Activated CD8-positive, alpha-beta memory T cell treated with anti-CD3 and anti-CD28 coated beads, Interleukin-2, amount 50 U/mL, for 24 hours (primary cell): Measurements from ENCODE around the gene LAMP5.

Experiments
- DNase-seq: peaks from one replicate; pipeline ENCODE4 v3.0.0-alpha.2; 2020; ENCODE audit errors: extremely low read depth

The LAMP5 gene

GRCh38 chr20:9500121-9500520 is 14.3 kb upstream of the LAMP5 start:
- no peak for DNase-seq

GRCh38 chr20:9501473-9501872 is 12.9 kb upstream of the LAMP5 start:
- no peak for DNase-seq

- DNase-seq, result no peak
Observed at GRCh38 chr20:9503526-9504245, 10.7 kb upstream of the LAMP5 start.

- no peak for DNase-seq
Observed at GRCh38 chr20:9506280-9506821, 8.0 kb upstream of the LAMP5 start.

- no peak for DNase-seq
Observed at GRCh38 chr20:9506964-9507369, 7.4 kb upstream of the LAMP5 start.

- no peak for DNase-seq
Observed at GRCh38 chr20:9507544-9508239, 6.7 kb upstream of the LAMP5 start.

GRCh38 chr20:9508240-9508661 is 6.1 kb upstream of the LAMP5 start:
- DNase-seq, result no peak

GRCh38 chr20:9508696-9509178 is 5.7 kb upstream of the LAMP5 start:
- no peak for DNase-seq

GRCh38 chr20:9509246-9509645 is 5.1 kb upstream of the LAMP5 start:
- DNase-seq, result no peak

GRCh38 chr20:9510911-9511310 is 3.5 kb upstream of the LAMP5 start:
- DNase-seq, result no peak

- DNase-seq, result no peak
Observed at GRCh38 chr20:9514072-9514460, 324 bp upstream of the LAMP5 start.

- DNase-seq, result no peak
Observed at GRCh38 chr20:9515214-9515585, 810 bp downstream of the LAMP5 start.

GRCh38 chr20:9515741-9516233 is 1.4 kb downstream of the LAMP5 start:
- no peak for DNase-seq

- no peak for DNase-seq
Observed at GRCh38 chr20:9516234-9516871, 2.0 kb downstream of the LAMP5 start.

- DNase-seq, result no peak
Observed at GRCh38 chr20:9517297-9518162, 3.1 kb downstream of the LAMP5 start.

- DNase-seq, result no peak
Observed at GRCh38 chr20:9518576-9519175, 4.3 kb downstream of the LAMP5 start.

GRCh38 chr20:9520086-9520485 is 5.7 kb downstream of the LAMP5 start:
- no peak for DNase-seq

- no peak for DNase-seq
Observed at GRCh38 chr20:9523636-9524035, 9.2 kb downstream of the LAMP5 start.

GRCh38 chr20:9531581-9531980 is 17.2 kb downstream of the LAMP5 start:
- no peak for DNase-seq

- no peak for DNase-seq
Observed at GRCh38 chr20:9532069-9532838, 17.9 kb downstream of the LAMP5 start.
